OCI-LY7 (cell line): ENCODE results near the gene ITGB6. TPM values are rescaled to one million over a fixed set of nuclear protein-coding genes. Genes with fewer than 3 reads are reported as not detected.

Source experiments
- BruUV-seq: library from RNA; stranded (reverse); fragments of 400-500 nt; replicated peaks from 2 replicates; lab custom pipeline; 2021; lab: Mats Ljungman, UMichigan
- CTCF ChIA-PET: fragments of 300-600 bp; sonication (Branson Sonifier 250); formaldehyde crosslinking; loops from one replicate; lab custom pipeline; 2022; ENCODE audit warnings: antibody characterized with exemption; ENCODE audit not compliant: unreplicated experiment; lab: Charles Lee
- POLR2A ChIA-PET: fragments of 300-600 bp; sonication (Branson Sonifier 250); formaldehyde crosslinking; loops from one replicate; lab custom pipeline; 2022; ENCODE audit warnings: antibody characterized with exemption; lab: Charles Lee
- DNase-seq: peaks from one replicate; pipeline ENCODE4 v3.0.0-alpha.2; 2015; ENCODE audit warnings: low spot score
- H2AFZ ChIP-seq: fragments of 200-600 bp; sonication (generic), shearing (Covaris generic); 2 replicates; pipeline ENCODE4 v1.6.1; 2014; ENCODE audit warnings: mild to moderate bottlenecking, antibody characterized with exemption, low read length, moderate library complexity
- H3K27ac ChIP-seq: fragments of 200-600 bp; sonication (generic); 2 replicates; pipeline ENCODE4 v1.5.1; 2014; ENCODE audit warnings: mixed run types, low read depth, mild to moderate bottlenecking, moderate library complexity, low read length, inconsistent platforms; ENCODE audit not compliant: poor library complexity, severe bottlenecking
- H3K36me3 ChIP-seq: fragments of 200-600 bp; sonication (generic); 2 replicates; pipeline ENCODE4 v1.6.1; 2014; ENCODE audit warnings: mild to moderate bottlenecking, antibody characterized with exemption, low read length, moderate library complexity, mixed read lengths; ENCODE audit not compliant: insufficient read depth
- H3K4me1 ChIP-seq: fragments of 200-600 bp; sonication (generic); 2 replicates; pipeline ENCODE4 v1.5.1; 2014; ENCODE audit warnings: mild to moderate bottlenecking, low read length; ENCODE audit not compliant: insufficient read depth, poor library complexity, severe bottlenecking
- H3K4me2 ChIP-seq: fragments of 200-600 bp; sonication (generic); 2 replicates; pipeline ENCODE4 v1.6.1; 2014; ENCODE audit warnings: mild to moderate bottlenecking, low read length
- H3K4me3 ChIP-seq: fragments of 200-600 bp; sonication (generic); 2 replicates; pipeline ENCODE4 v1.5.1; 2014; ENCODE audit warnings: mild to moderate bottlenecking, low read depth, low read length; ENCODE audit not compliant: poor library complexity, severe bottlenecking
- H3K79me2 ChIP-seq: fragments of 200-600 bp; sonication (generic); 2 replicates; pipeline ENCODE4 v1.6.1; 2016; ENCODE audit warnings: low read depth, mild to moderate bottlenecking, low read length, moderate library complexity, mixed read lengths; ENCODE audit not compliant: insufficient read depth
- H3K9me2 ChIP-seq: fragments of 200-600 bp; sonication (generic); 2 replicates; pipeline ENCODE4 v1.6.1; 2016; ENCODE audit warnings: mild to moderate bottlenecking, low read length, mixed read lengths; ENCODE audit not compliant: insufficient read depth
- H3K9me3 ChIP-seq: fragments of 200-600 bp; sonication (generic); 2 replicates; pipeline ENCODE4 v1.6.1; 2014; ENCODE audit warnings: mild to moderate bottlenecking, mixed run types, low read length, mixed read lengths
- H4K20me1 ChIP-seq: fragments of 200-600 bp; sonication (generic); 2 replicates; pipeline ENCODE4 v1.6.1; 2014; ENCODE audit warnings: mild to moderate bottlenecking, antibody characterized with exemption, low read length, moderate library complexity, mixed read lengths; ENCODE audit not compliant: insufficient read depth
- CTCF ChIP-seq: fragments of 200-600 bp; sonication (generic); conservative IDR thresholded peaks from 2 replicates; pipeline ENCODE4 v1.5.1; 2014; ENCODE audit warnings: mild to moderate bottlenecking, antibody characterized with exemption, low read length, moderate library complexity, mixed read lengths
- EZH2phosphoT487 ChIP-seq: fragments of 200-600 bp; sonication (generic); IDR thresholded peaks from 2 replicates; pipeline ENCODE4 v1.6.1; 2018; ENCODE audit warnings: low read depth, borderline replicate concordance, mild to moderate bottlenecking, mixed run types, antibody characterized with exemption, low read length, moderate library complexity, mixed read lengths
- intact Hi-C: fragments of 100-400 bp; cut with micrococcal nuclease; formaldehyde crosslinking; loops from one replicate; pipeline ENCODE4 v1.10.0; 2022; ENCODE audit not compliant: unreplicated experiment
- total RNA-seq, 2 experiments: library from RNA; depleted of rRNA in 1 of 2; stranded (reverse); fragments of >200 nt in 1 of 2; shearing (Covaris generic) in 1 of 2; gene quantifications; 2 replicates each; pipeline ENCODE4 v1.2.3, GENCODE V29; 2014 to 2022

Gene ITGB6
- total RNA-seq, 2 experiments from 2014 or later: not detected

- Histone ChIP-seq H3K36me3 (no peaks in the 10 kb centered on the region), H3K9me3 (no peaks in the 10 kb centered on the region), H3K79me2 (no peaks in the 10 kb centered on the region), H2AFZ (no peak overlapping the region), H4K20me1 (no peaks in the 10 kb centered on the region), H3K27ac (no peak overlapping the region), H3K4me2 (no peak overlapping the region), H3K4me3 (no peak overlapping the region), H3K4me1 (no peaks in the 10 kb centered on the region), H3K9me2 (no peaks in the 10 kb centered on the region)
- CTCF ChIA-PET: no interaction called here
- POLR2A ChIA-PET: interaction anchor here (0.7 kb wide), 5 partner anchors 11 to 1907 kb away, joined by 3 read pairs; no protein-coding TSS in a partner anchor
- DNase-seq: no peak
- intact Hi-C loops: no loop called here
- TF ChIP-seq CTCF: no peak
- TF ChIP-seq EZH2phosphoT487: no peak
- BruUV-seq: no TSS peak
These were observed 19.9 kb downstream of the ITGB6 start for GRCh38 chr2:160180172-160180571.

- Histone ChIP-seq H3K4me3 (no peak overlapping the region), H3K36me3 (no peaks in the 10 kb centered on the region), H3K27ac (no peak overlapping the region), H3K4me2 (no peak overlapping the region), H3K4me1 (no peaks in the 10 kb centered on the region), H4K20me1 (no peaks in the 10 kb centered on the region), H3K79me2 (no peaks in the 10 kb centered on the region), H3K9me2 (no peaks in the 10 kb centered on the region), H3K9me3 (no peaks in the 10 kb centered on the region), H2AFZ (no peak overlapping the region)
- ChIA-PET POLR2A (interaction anchor here (0.6 kb wide), 1 partner anchor 9 kb away, joined by 3 read pairs; no protein-coding TSS in a partner anchor), CTCF (no interaction called here)
- TF ChIP-seq EZH2phosphoT487 (no peak), CTCF (no peak)
- no TSS peak for BruUV-seq
- no peak for DNase-seq
- intact Hi-C loops: no loop called here
These were observed 24.6 kb downstream of the ITGB6 start for GRCh38 chr2:160175169-160176134.

DNA sequence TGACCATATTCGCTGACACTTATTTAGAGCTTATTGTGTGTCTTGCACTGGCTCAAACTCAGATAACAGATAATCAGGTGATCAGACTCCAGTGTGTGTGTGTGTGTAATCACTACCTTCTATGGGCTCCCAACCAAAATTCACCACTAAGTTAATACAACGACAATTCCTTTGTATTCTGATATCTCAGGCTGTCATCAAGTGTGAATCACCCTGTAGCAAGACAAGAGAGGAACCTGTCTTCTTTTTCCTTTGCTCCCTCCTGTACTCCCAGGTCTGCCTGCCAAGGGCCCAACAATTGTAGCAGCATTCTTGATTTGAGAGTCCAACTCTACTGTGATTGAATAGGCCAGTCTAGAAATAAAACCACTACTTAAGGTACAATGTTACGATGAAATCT, 25.8 kb downstream of the ITGB6 start:
- Histone ChIP-seq H3K27ac (no peak overlapping the region), H3K4me3 (no peak overlapping the region), H4K20me1 (no peaks in the 10 kb centered on the region), H3K4me2 (no peak overlapping the region), H3K9me2 (no peaks in the 10 kb centered on the region), H3K79me2 (no peaks in the 10 kb centered on the region), H3K9me3 (no peaks in the 10 kb centered on the region), H2AFZ (no peak overlapping the region), H3K36me3 (no peaks in the 10 kb centered on the region), H3K4me1 (no peaks in the 10 kb centered on the region)
- ChIA-PET POLR2A (interaction anchor here (0.5 kb wide), 1 partner anchor 198 kb away, joined by 4 read pairs; no protein-coding TSS in a partner anchor), CTCF (no interaction called here)
- TF ChIP-seq CTCF (no peak), EZH2phosphoT487 (no peak)
- DNase-seq: no peak
- intact Hi-C loops: no loop called here
- BruUV-seq: no TSS peak
